KMS-11 (cell line): ENCODE results near the gene P2RY1.
"Not testable (repeated sequence)": the region's sequence is repeated elsewhere in the genome, so short reads cannot be mapped to it uniquely, and the experiment has no call there.

Experiments
- H2AFZ ChIP-seq: fragments of 200-600 bp; sonication (generic); 2 replicates; pipeline ENCODE4 v1.6.1; 2016; ENCODE audit warnings: antibody characterized with exemption, mixed run types, low read depth
- H3K27ac ChIP-seq: fragments of 200-600 bp; sonication (generic); 2 replicates; pipeline ENCODE4 v1.6.1; 2016; ENCODE audit warnings: mild to moderate bottlenecking, mixed run types
- H3K27me3 ChIP-seq: fragments of 200-600 bp; sonication (generic); 2 replicates; pipeline ENCODE4 v1.6.1; 2017; ENCODE audit warnings: mild to moderate bottlenecking, low read depth, mixed run types, moderate library complexity; ENCODE audit not compliant: insufficient read depth
- H3K36me3 ChIP-seq: fragments of 200-600 bp; sonication (generic); 2 replicates; pipeline ENCODE4 v1.6.1; 2017; ENCODE audit warnings: mild to moderate bottlenecking, mixed run types; ENCODE audit not compliant: insufficient read depth
- H3K4me1 ChIP-seq: fragments of 200-600 bp; sonication (generic); 2 replicates; pipeline ENCODE4 v1.6.1; 2016; ENCODE audit warnings: mild to moderate bottlenecking, low read depth, mixed run types; ENCODE audit not compliant: poor library complexity, severe bottlenecking
- H3K4me2 ChIP-seq: fragments of 200-600 bp; sonication (generic); 2 replicates; pipeline ENCODE4 v1.7.0; 2016; ENCODE audit warnings: mild to moderate bottlenecking, mixed run types
- H3K4me3 ChIP-seq: fragments of 200-600 bp; sonication (generic); IDR thresholded peaks from 2 replicates; pipeline ENCODE4 v1.6.1; 2017; ENCODE audit warnings: low read depth, low read length, mixed read lengths; ENCODE audit not compliant: insufficient read depth
- H3K79me2 ChIP-seq: fragments of 200-600 bp; sonication (generic); 2 replicates; pipeline ENCODE4 v1.6.1; 2016; ENCODE audit warnings: low read depth, mixed run types; ENCODE audit not compliant: insufficient read depth
- H3K9ac ChIP-seq: fragments of 200-600 bp; sonication (generic); 2 replicates; pipeline ENCODE4 v1.6.1; 2016; ENCODE audit warnings: mild to moderate bottlenecking, mixed run types
- H4K20me1 ChIP-seq: fragments of 200-600 bp; sonication (generic); 2 replicates; pipeline ENCODE4 v1.6.1; 2016; ENCODE audit warnings: mild to moderate bottlenecking, mixed run types; ENCODE audit not compliant: insufficient read depth
- TF ChIP-seq, protein P1 (sequence below): fragments of 200-600 bp; sonication (generic); conservative IDR thresholded peaks from 2 replicates; pipeline ENCODE4 v1.6.1; 2017; ENCODE audit warnings: low read depth, mild to moderate bottlenecking, antibody characterized with exemption, low read length, moderate library complexity, mixed read lengths

Gene P2RY1

GRCh38 chr3:152841131-152841530 lies 6.2 kb downstream of the P2RY1 start:
- Histone ChIP-seq H3K27me3 (no peaks in the 10 kb centered on the region), H3K27ac (no peak overlapping the region), H2AFZ (no peak overlapping the region), H3K9ac (no peak overlapping the region), H3K4me2 (no peak overlapping the region), H3K79me2 (no peaks in the 10 kb centered on the region), H3K4me1 (no peaks in the 10 kb centered on the region), H3K36me3 (no peaks in the 10 kb centered on the region), H4K20me1 (no peaks in the 10 kb centered on the region), H3K4me3 (no peak overlapping the region)
- TF ChIP-seq, protein P1, sequence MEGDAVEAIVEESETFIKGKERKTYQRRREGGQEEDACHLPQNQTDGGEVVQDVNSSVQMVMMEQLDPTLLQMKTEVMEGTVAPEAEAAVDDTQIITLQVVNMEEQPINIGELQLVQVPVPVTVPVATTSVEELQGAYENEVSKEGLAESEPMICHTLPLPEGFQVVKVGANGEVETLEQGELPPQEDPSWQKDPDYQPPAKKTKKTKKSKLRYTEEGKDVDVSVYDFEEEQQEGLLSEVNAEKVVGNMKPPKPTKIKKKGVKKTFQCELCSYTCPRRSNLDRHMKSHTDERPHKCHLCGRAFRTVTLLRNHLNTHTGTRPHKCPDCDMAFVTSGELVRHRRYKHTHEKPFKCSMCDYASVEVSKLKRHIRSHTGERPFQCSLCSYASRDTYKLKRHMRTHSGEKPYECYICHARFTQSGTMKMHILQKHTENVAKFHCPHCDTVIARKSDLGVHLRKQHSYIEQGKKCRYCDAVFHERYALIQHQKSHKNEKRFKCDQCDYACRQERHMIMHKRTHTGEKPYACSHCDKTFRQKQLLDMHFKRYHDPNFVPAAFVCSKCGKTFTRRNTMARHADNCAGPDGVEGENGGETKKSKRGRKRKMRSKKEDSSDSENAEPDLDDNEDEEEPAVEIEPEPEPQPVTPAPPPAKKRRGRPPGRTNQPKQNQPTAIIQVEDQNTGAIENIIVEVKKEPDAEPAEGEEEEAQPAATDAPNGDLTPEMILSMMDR: no peak

DNA sequence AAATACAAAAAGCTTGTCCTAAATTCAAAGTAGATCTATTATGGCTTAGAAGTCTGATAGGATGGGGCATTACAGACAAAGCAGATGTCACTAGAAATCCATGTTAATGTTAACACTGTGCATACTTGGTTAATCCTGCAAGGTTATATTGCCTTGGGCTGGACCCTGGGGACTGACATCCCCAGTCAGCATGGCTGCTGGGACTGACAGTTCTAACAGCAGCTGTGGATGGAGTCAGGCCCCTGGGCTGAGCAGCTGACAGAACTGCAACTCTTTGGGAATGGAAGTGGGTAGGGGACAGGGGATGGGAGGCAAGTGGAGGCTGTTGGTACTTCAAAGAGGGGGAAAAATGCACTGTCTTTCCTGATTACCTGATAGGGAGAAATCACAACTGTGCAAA lies 7.5 kb downstream of the P2RY1 start:
- no peaks in the 10 kb centered on the region for H3K27me3 ChIP-seq
- no peak overlapping the region for H2AFZ ChIP-seq
- H3K4me2 ChIP-seq: no peak overlapping the region
- no peak overlapping the region for H3K27ac ChIP-seq
- H3K4me3 ChIP-seq: no peak overlapping the region
- H3K79me2 ChIP-seq: no peaks in the 10 kb centered on the region
- no peak overlapping the region for H3K9ac ChIP-seq
- no peaks in the 10 kb centered on the region for H4K20me1 ChIP-seq
- TF ChIP-seq, protein P1: no peak
- no peaks in the 10 kb centered on the region for H3K36me3 ChIP-seq
- H3K4me1 ChIP-seq: no peaks in the 10 kb centered on the region

DNA sequence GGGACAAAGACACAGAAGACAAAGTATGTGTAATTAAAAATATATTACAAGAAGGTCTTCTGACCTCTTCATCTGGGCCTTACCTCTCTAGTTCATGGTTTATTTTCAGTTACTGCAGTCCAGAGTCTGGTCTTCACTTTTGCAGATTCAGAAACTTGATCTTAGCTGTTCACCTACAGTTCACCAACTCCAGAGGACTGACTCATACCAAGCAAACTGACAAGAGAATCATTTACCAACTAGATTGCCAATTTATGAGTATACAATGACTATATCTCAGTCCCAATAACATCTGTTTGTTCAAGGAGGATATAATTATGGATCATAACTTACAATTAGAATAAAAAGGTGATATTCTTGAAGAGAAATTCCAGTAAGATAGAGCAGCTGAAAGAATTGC lies 9.0 kb downstream of the P2RY1 start:
- Histone ChIP-seq H3K9ac (no peak overlapping the region), H4K20me1 (no peaks in the 10 kb centered on the region), H2AFZ (no peak overlapping the region), H3K4me1 (no peaks in the 10 kb centered on the region), H3K4me2 (no peak overlapping the region), H3K27ac (no peak overlapping the region), H3K36me3 (no peaks in the 10 kb centered on the region), H3K27me3 (no peaks in the 10 kb centered on the region), H3K79me2 (no peaks in the 10 kb centered on the region), H3K4me3 (no peak overlapping the region)
- TF ChIP-seq, protein P1: no peak

DNA sequence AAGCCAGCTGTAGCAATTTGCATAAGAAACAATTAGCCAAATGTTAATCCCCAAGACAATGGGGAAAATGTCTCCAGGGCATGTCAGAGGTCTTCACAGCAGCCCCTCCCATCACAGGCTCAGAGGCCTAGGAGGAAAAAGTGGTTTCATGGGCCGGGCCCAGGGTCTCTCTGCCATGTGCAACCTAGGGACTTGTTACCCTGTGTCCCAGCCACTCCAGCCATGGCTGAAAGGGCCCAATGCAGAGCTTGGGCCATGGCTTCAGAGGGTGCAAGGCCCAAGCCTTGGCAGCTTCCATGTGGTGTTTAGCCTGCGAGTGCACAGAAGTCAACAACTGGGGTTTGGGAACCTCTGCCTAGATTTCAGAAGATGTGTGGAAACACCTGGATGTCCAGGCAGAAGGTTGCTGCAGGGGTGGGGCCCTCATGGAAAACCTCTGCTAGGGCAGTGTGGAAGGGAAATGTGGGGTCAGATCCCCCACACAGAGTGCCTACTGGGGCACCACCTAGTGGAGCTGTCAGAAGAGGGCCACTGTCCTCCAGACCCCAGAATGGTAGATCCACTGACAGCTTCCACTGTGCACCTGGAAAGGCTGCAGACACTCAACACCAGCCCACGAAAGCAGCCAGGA lies 11.8 kb downstream of the P2RY1 start:
- not testable (repeated sequence) for H3K4me2 ChIP-seq, H3K27ac ChIP-seq, H3K4me3 ChIP-seq, H3K36me3 ChIP-seq, H3K27me3 ChIP-seq, H3K9ac ChIP-seq, H2AFZ ChIP-seq, H4K20me1 ChIP-seq, H3K4me1 ChIP-seq, H3K79me2 ChIP-seq

DNA sequence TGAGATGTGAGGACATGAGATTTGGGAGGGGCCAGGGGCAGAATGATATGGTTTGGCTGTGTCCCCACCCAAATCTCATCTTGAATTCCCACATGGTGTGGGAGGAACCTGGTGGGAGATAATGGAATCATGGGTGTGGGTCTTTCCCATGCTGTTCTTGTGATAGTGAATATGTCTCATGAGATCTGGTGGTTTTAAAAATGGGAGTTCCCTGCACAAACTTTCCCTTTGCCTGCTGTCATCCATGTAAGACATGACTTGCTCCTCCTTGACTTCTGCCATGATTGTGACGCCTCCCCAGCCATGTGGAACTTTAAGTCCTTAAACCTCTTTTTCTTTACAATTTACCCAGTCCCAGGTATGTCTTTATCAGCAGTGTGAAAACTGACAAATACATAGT lies 12.7 kb downstream of the P2RY1 start:
- not testable (repeated sequence) for H3K4me3 ChIP-seq

More for the DNA sequence above, 12.7 kb downstream of the P2RY1 start:
- not testable (repeated sequence) for H3K27me3 ChIP-seq, H3K4me2 ChIP-seq, H3K36me3 ChIP-seq, H3K27ac ChIP-seq, H2AFZ ChIP-seq, H4K20me1 ChIP-seq, H3K4me1 ChIP-seq, H3K9ac ChIP-seq, H3K79me2 ChIP-seq
